ENCODE results near the gene YPEL5.
"Not testable (repeated sequence)": the region's sequence is repeated elsewhere in the genome, so short reads cannot be mapped to it uniquely, and the experiment has no call there.

YPEL5 gene

GRCh38 chr2:30146337-30147195, at the start of gene YPEL5:
Gene YPEL5 (plus strand): TSS chr2:30147007. CDS start chr2:30156652, 9,645 bp downstream.
- no peaks in the 10 kb centered on the region for H3K9me3 ChIP-seq (ENCODE audit: insufficient read depth, low read depth, low read length)
- H3K9ac ChIP-seq (ENCODE audit: low read depth, low read length, poor library complexity, severe bottlenecking) = peak within 1 kb of the TSS; percentile 86
- H3K4me2 ChIP-seq (ENCODE audit: low read depth, low read length, poor library complexity, severe bottlenecking) = peak within 1 kb of the TSS; percentile 81
- peaks cover 33% of the 10 kb centered on the region for H3K79me2 ChIP-seq (ENCODE audit: insufficient read depth, low read length)
- no peaks in the 10 kb centered on the region for H3K9me2 ChIP-seq (replicated peaks; ENCODE audit: low read depth, low read length)
- H3K27me3 ChIP-seq (ENCODE audit: insufficient read depth, low read length, poor library complexity, severe bottlenecking) = no peaks in the 10 kb centered on the region
- H2AFZ ChIP-seq (ENCODE audit: low read length) = peak within 1 kb of the TSS; percentile 85
- H3F3A ChIP-seq (ENCODE audit: low read depth) = no peaks in the 10 kb centered on the region
- H4K20me1 ChIP-seq (ENCODE audit: insufficient read depth, low read length, poor library complexity, severe bottlenecking) = peaks cover 32% of the 10 kb centered on the region
- H3K4me3 ChIP-seq (ENCODE audit: low read length, poor library complexity, severe bottlenecking) = peak within 1 kb of the TSS; percentile 79
- peaks cover 33% of the 10 kb centered on the region for H3K4me1 ChIP-seq (ENCODE audit: insufficient read depth, low read length, poor library complexity, severe bottlenecking)
- no peak for TF ChIP-seq CTCF (conservative IDR thresholded peaks at IDR 0.05; ENCODE audit: low read length)
- no peak for TF ChIP-seq EZH2phosphoT487 (IDR thresholded peaks at IDR 0.05; ENCODE audit: borderline replicate concordance)
- no peaks in the 10 kb centered on the region for H3K36me3 ChIP-seq (ENCODE audit: insufficient read depth, low read length)

GRCh38 chr2:30098266-30099005, 48.4 kb upstream of the YPEL5 start:
- Histone ChIP-seq H3K4me1 (ENCODE audit: insufficient read depth, low read length, poor library complexity, severe bottlenecking) (no peaks in the 10 kb centered on the region), H3K27me3 (ENCODE audit: insufficient read depth, low read length, poor library complexity, severe bottlenecking) (no peaks in the 10 kb centered on the region), H3F3A (ENCODE audit: low read depth) (no peaks in the 10 kb centered on the region), H2AFZ (ENCODE audit: low read length) (0 out of 2 replicates have a peak overlapping the region, but pooled peaks have one; percentile 28), H3K9ac (ENCODE audit: low read depth, low read length, poor library complexity, severe bottlenecking) (no peak overlapping the region), H4K20me1 (ENCODE audit: insufficient read depth, low read length, poor library complexity, severe bottlenecking) (no peaks in the 10 kb centered on the region), H3K79me2 (ENCODE audit: insufficient read depth, low read length) (no peaks in the 10 kb centered on the region), H3K36me3 (ENCODE audit: insufficient read depth, low read length) (no peaks in the 10 kb centered on the region), H3K4me2 (ENCODE audit: low read depth, low read length, poor library complexity, severe bottlenecking) (no peak overlapping the region), H3K4me3 (ENCODE audit: low read length, poor library complexity, severe bottlenecking) (no peak overlapping the region), H3K9me3 (ENCODE audit: insufficient read depth, low read depth, low read length) (no peaks in the 10 kb centered on the region), H3K9me2 (replicated peaks; ENCODE audit: low read depth, low read length) (no peaks in the 10 kb centered on the region)
- TF ChIP-seq CTCF (conservative IDR thresholded peaks at IDR 0.05; ENCODE audit: low read length) = no peak
- TF ChIP-seq EZH2phosphoT487 (IDR thresholded peaks at IDR 0.05; ENCODE audit: borderline replicate concordance) = no peak

- not testable (repeated sequence) for H3K9me2 ChIP-seq (replicated peaks; ENCODE audit: low read depth, low read length); H3K27me3 ChIP-seq (ENCODE audit: insufficient read depth, low read length, poor library complexity, severe bottlenecking); H3K9me3 ChIP-seq (ENCODE audit: insufficient read depth, low read depth, low read length); H3K4me3 ChIP-seq (ENCODE audit: low read length, poor library complexity, severe bottlenecking); H3K4me1 ChIP-seq (ENCODE audit: insufficient read depth, low read length, poor library complexity, severe bottlenecking); H3F3A ChIP-seq (ENCODE audit: low read depth); H3K4me2 ChIP-seq (ENCODE audit: low read depth, low read length, poor library complexity, severe bottlenecking); H2AFZ ChIP-seq (ENCODE audit: low read length); H3K79me2 ChIP-seq (ENCODE audit: insufficient read depth, low read length); H4K20me1 ChIP-seq (ENCODE audit: insufficient read depth, low read length, poor library complexity, severe bottlenecking); H3K36me3 ChIP-seq (ENCODE audit: insufficient read depth, low read length); H3K9ac ChIP-seq (ENCODE audit: low read depth, low read length, poor library complexity, severe bottlenecking)
Measured at GRCh38 chr2:30099366-30099765, 47.4 kb upstream of the YPEL5 start.

GRCh38 chr2:30100691-30101090, 46.1 kb upstream of the YPEL5 start:
- not testable (repeated sequence) for H3K4me2 ChIP-seq (ENCODE audit: low read depth, low read length, poor library complexity, severe bottlenecking); H2AFZ ChIP-seq (ENCODE audit: low read length); H3K4me3 ChIP-seq (ENCODE audit: low read length, poor library complexity, severe bottlenecking); H3K27me3 ChIP-seq (ENCODE audit: insufficient read depth, low read length, poor library complexity, severe bottlenecking); H3F3A ChIP-seq (ENCODE audit: low read depth); H3K4me1 ChIP-seq (ENCODE audit: insufficient read depth, low read length, poor library complexity, severe bottlenecking); H3K36me3 ChIP-seq (ENCODE audit: insufficient read depth, low read length); H4K20me1 ChIP-seq (ENCODE audit: insufficient read depth, low read length, poor library complexity, severe bottlenecking); H3K9me3 ChIP-seq (ENCODE audit: insufficient read depth, low read depth, low read length); H3K9me2 ChIP-seq (replicated peaks; ENCODE audit: low read depth, low read length); H3K9ac ChIP-seq (ENCODE audit: low read depth, low read length, poor library complexity, severe bottlenecking); H3K79me2 ChIP-seq (ENCODE audit: insufficient read depth, low read length)

All from Loucy (cell line).